GM21447 (cell line): ENCODE results near the gene ANXA9.

ENCODE experiments used
- ATAC-seq: cut with Tn5 transposase; IDR thresholded peaks from one replicate; pipeline ENCODE4 v1.9.1; 2021; ENCODE audit not compliant: unreplicated experiment

Gene ANXA9

DNA sequence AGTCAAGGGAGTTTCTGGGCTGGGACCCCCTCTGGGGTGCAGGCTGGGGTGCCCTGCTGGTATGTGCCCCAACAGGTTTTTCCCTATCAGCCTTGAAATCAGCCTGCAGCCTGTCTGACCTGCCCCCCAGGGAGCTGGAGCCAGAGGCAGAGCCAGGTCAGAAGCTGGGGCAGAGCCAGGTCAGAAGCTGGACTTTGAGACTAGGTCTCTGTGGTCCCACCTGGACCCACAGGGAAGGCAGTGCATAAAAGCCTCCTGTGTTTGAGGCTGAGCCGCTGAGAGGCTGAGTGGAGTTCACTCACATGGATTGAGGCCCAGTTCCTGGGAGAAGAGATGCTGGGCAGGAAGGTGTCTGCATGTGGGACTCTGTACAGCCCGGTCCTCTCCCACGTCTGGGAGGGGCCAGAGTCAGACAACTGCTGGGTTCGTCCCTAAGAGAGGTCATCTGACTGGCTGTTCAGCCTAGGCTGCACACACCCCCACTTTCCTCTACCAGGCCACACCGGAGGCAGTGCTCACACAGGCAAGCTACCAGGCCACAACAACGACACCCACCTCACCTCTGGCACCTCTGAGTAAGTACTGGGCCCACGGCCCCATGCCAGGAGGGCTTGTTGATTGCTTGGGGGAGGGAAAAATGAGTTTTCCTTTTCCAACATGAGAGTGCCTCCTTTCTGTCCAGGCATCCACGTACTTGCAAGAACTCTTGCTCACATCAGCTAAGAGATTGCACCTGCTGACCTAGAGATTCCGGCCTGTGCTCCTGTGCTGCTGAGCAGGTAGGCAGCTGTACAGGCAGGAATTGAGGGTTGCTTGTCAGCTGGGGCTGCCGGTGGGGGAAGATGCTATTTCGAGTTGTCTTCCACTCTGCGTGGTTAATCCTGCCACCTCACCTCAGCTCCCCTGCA lies at the start of gene ANXA9:
ANXA9 (plus strand) TSS at position 488 of the 908 bp plus-strand sequence. CDS start 814 bp downstream, outside the sequence.
- no peak for ATAC-seq

GRCh38 chr1:150944856-150945255 lies 37.2 kb upstream of the ANXA9 start:
- no peak for ATAC-seq

DNA sequence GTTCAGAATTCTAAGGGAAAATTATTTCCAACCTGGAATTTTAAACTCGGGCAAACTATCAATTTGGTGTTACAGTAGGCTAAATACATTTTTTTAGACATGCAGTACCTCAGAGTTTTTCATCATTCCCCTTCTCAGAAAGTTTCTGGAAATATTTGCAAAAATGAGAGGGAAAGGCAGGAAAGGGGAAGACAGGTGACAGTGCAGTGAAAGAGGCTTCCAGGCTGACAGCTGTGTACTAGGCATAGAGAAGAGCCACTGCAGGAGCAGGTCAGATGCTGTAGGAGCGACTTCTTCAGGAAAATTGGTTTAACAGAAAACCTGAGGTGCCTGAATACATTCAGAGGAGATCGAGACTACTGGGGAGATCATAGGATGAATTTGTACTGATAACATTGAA lies 27.4 kb upstream of the ANXA9 start:
- no peak for ATAC-seq

GRCh38 chr1:150955280-150955679 lies 26.8 kb upstream of the ANXA9 start:
- ATAC-seq, result no peak

DNA sequence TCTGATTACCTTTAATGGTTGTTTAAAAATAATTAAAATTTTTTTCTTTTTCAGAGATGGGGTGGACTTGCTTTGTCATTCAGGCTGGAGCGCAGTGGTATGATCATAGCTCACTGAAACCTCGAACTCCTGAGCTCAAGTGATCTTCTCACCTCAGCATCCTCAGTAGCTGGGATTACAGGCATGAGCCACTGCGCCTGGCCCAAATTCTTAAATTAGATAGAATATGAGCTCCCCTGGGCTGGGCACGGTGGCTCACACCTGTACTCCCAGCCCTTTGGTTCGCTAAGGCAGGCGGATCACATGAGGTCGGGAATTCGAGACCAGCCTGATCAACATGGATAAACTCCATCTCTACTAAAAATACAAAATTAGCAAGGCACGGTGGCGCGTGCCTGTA lies 24.4 kb upstream of the ANXA9 start:
- ATAC-seq, result no peak

GRCh38 chr1:150960646-150961045 lies 21.4 kb upstream of the ANXA9 start:
- ATAC-seq, result no peak

- no peak for ATAC-seq
Observed at GRCh38 chr1:150961756-150962155, 20.3 kb upstream of the ANXA9 start.

DNA sequence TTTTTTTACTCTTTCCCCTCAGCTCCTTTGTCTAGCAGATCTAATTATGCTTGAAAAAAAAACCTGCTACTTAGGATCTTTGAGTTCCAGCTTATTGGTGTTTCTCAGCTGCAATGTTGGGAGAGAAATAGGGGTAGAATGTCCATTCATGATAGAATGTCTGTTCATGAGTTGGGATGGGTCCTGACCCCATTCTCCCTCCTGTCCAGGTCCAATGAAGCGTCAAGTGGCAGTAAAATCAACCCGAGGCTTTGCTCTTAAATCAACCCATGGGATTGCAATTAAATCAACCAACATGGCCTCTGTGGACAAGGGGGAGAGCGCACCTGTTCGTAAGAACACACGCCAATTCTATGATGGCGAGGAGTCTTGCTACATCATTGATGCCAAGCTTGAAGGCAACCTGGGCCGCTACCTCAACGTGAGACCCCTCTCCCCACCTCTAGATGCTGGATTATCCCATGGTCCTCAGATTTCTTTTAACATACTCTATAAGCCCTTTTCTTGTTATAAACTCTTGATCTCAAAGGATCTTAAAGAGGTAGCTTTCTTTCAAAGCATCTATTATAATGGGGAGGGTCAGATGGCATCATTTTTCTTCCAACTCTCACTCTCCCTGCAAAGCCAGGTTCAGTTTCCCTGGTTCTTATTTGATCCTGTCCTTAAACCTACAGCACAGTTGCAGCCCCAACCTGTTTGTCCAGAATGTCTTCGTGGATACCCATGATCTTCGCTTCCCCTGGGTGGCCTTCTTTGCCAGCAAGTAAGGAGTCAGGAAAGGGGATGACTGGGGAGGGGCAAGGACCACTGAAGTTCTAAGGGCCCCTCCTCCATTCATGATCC lies 18.6 kb upstream of the ANXA9 start:
- no peak for ATAC-seq

- ATAC-seq, result no peak
Observed at GRCh38 chr1:150964164-150964489, 18.0 kb upstream of the ANXA9 start.

- ATAC-seq, result no peak
Observed at GRCh38 chr1:150965605-150966004, 16.5 kb upstream of the ANXA9 start.

- no peak for ATAC-seq
Observed at GRCh38 chr1:150966011-150966410, 16.1 kb upstream of the ANXA9 start.

GRCh38 chr1:150967936-150968335 lies 14.2 kb upstream of the ANXA9 start:
- no peak for ATAC-seq

- no peak for ATAC-seq
Observed at GRCh38 chr1:150968491-150968890, 13.6 kb upstream of the ANXA9 start.

DNA sequence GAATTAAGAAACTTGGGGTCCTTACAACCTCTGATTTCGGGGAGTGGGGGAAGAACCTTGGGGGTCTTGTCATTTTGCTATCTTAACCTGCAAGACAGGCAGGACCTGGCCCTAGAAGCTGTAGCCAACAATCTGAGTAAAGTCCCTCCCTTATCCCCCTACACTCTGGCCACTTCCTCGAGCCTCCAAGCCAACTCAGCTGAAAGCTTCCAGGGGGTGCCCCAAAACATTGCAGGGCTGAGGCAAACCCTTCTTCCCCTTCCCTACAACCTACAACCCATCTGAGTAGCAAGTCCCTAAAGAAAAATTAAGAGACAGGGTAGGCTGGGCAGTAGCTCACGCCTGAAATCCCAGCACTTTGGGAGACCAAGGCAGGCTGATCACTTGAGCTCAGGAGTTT lies 12.5 kb upstream of the ANXA9 start:
- ATAC-seq, result no peak

- ATAC-seq, result no peak
Observed at GRCh38 chr1:150970808-150971582, 11.1 kb upstream of the ANXA9 start.

- ATAC-seq, result no peak
Observed at GRCh38 chr1:150971583-150972416, 10.3 kb upstream of the ANXA9 start.

GRCh38 chr1:150972417-150972940 lies 9.6 kb upstream of the ANXA9 start:
- no peak for ATAC-seq

GRCh38 chr1:150973258-150973835 lies 8.7 kb upstream of the ANXA9 start:
- ATAC-seq, result peak; percentile 4

- ATAC-seq, result peak; percentile 29
Observed at GRCh38 chr1:150973836-150974579, 8.1 kb upstream of the ANXA9 start.
